Activated naive CD4-positive, alpha-beta T cell treated with anti-CD3 and anti-CD28 coated beads, Interleukin-2, amount 10 ng/mL, durations not matched to agents 7 days and 5 days (primary cell): ENCODE data around the gene UAP1.
"Not testable (repeated sequence)": the region's sequence is repeated elsewhere in the genome, so short reads cannot be mapped to it uniquely, and the experiment has no call there.

ENCODE experiments used
- CTCF ChIA-PET: fragments of 350-600 bp; sonication (Branson Sonifier 250); formaldehyde crosslinking; loops from one replicate; lab custom pipeline; 2021; ENCODE audit warnings: antibody characterized with exemption; lab: Charles Lee
- DNase-seq: peaks from one replicate; pipeline ENCODE4 v3.0.0-alpha.2; 2020
- H3K27ac Mint-ChIP-seq: one replicate; pipeline ENCODE4 v1.8.0; 2021; ENCODE audit warnings: mild to moderate bottlenecking, moderate library complexity, mixed read lengths
- H3K27me3 Mint-ChIP-seq: one replicate; pipeline ENCODE4 v1.8.0; 2021; ENCODE audit warnings: mild to moderate bottlenecking, mixed read lengths
- H3K36me3 Mint-ChIP-seq: one replicate; pipeline ENCODE4 v1.8.0; 2021; ENCODE audit warnings: mixed read lengths
- H3K4me1 Mint-ChIP-seq: one replicate; pipeline ENCODE4 v1.8.0; 2021; ENCODE audit warnings: mixed read lengths
- H3K4me3 Mint-ChIP-seq: one replicate; pipeline ENCODE4 v1.8.0; 2021; ENCODE audit warnings: mild to moderate bottlenecking, moderate library complexity, mixed read lengths
- H3K9me3 Mint-ChIP-seq: one replicate; pipeline ENCODE4 v1.8.0; 2021; ENCODE audit warnings: mixed read lengths

The UAP1 gene

DNA sequence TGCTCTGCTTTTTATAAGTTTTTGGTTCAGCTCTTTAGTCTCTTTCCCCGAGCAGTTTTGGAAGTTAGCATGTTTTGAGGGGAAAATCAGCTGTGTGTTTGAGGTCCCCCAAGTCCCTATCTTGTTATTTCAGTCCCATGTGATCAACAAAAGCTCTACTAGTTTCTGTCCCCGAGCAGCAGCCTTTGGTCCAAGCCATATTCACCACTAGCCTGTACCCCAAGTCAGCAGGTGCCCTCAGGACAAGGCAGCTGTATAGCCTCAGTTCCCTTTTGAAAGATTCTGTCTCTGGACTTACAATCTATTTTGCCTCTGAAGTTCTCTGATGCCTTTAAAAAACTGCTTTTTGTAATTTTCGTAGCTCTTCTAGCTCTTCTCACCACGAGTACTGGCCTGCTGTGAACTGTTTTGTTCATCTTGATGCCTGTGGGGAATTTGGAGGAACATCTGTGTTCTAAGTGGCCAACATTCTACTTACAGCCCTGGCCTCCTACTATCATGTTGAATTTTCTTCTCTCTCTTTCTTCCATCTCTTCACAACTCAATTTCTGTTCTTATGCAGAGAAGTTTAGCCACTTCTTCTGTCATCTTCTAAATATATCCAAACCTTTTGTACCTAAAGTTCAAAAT lies 16.7 kb downstream of the UAP1 start:
- Mint-ChIP-seq H3K9me3 (no peaks in the 10 kb centered on the region), H3K4me3 (no peak overlapping the region), H3K36me3 (peaks cover 10% of the 10 kb centered on the region), H3K27ac (no peak overlapping the region), H3K4me1 (no peaks in the 10 kb centered on the region), H3K27me3 (no peaks in the 10 kb centered on the region)
- CTCF ChIA-PET = no interaction called here
- no peak for DNase-seq

DNA sequence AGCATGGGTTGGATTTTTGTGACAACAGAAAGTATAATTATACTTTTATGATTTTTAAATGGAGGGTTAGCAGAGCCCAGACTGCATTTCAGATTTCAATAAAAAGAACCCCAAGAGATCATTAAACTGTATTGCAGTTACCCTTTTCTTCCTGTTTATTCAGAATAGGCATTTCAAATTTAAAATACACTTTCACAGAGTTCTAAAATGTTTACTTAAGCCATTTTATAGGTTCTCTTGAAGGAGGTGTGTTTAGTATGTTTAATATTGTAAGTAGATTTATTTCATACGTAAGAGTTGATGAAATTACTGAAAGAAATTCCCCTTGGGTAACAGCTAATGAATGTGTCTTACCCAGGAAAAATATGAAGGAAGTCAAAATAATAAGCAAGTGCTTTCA lies 17.4 kb downstream of the UAP1 start:
- CTCF ChIA-PET = no interaction called here
- H3K36me3 Mint-ChIP-seq = peaks cover 10% of the 10 kb centered on the region

DNA sequence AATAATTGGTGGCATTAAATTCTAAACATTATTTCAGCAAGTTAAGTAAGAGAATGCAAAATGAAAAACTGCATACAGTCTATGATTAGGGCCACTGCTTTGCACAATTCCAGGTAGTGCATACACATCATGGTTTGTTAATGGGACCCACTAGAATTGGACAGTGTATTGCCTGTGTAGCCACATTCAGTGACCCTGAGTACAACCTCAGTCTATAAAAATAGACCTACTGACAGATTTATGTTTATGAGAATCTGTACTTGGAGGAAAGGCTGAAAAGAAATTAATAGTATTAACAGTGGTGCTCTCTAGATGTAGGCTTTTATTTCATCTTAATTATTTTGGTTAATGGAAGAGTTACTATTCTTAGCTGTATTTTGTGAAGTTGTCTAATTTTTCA lies 18.8 kb downstream of the UAP1 start:
- H3K9me3 Mint-ChIP-seq = no peaks in the 10 kb centered on the region
- no peak for DNase-seq
- H3K27me3 Mint-ChIP-seq = no peaks in the 10 kb centered on the region
- CTCF ChIA-PET = no interaction called here
- H3K4me3 Mint-ChIP-seq = no peak overlapping the region
- H3K4me1 Mint-ChIP-seq = no peaks in the 10 kb centered on the region
- no peak overlapping the region for H3K27ac Mint-ChIP-seq
- H3K36me3 Mint-ChIP-seq = peaks cover 10% of the 10 kb centered on the region

More for the DNA sequence above, 17.4 kb downstream of the UAP1 start:
- DNase-seq = no peak
- H3K4me3 Mint-ChIP-seq = no peak overlapping the region
- H3K27me3 Mint-ChIP-seq = no peaks in the 10 kb centered on the region
- no peak overlapping the region for H3K27ac Mint-ChIP-seq
- no peaks in the 10 kb centered on the region for H3K9me3 Mint-ChIP-seq
- no peaks in the 10 kb centered on the region for H3K4me1 Mint-ChIP-seq

DNA sequence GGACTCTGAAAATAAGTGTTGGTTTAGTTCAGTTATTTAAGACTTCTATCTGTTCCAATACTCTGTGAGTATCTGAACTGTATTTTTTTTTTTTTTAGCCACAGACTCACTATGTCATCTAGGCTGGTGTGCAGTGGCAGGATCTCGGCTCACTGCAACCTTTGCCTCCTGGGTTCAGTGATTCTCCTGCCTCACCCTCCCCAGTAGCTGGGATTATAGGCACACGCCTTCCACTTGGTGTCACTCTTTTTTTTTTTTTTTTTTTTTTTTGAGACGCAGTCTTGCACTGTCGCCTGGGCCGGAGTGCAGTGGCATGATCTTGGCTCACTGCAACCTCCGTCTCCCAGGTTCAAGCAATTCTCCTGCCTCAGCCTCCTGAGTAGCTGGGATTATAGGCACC lies 21.4 kb downstream of the UAP1 start:
- H3K4me1 Mint-ChIP-seq, H3K27ac Mint-ChIP-seq, H3K4me3 Mint-ChIP-seq, H3K9me3 Mint-ChIP-seq, CTCF ChIA-PET, H3K36me3 Mint-ChIP-seq, H3K27me3 Mint-ChIP-seq, DNase-seq: not testable (repeated sequence)

DNA sequence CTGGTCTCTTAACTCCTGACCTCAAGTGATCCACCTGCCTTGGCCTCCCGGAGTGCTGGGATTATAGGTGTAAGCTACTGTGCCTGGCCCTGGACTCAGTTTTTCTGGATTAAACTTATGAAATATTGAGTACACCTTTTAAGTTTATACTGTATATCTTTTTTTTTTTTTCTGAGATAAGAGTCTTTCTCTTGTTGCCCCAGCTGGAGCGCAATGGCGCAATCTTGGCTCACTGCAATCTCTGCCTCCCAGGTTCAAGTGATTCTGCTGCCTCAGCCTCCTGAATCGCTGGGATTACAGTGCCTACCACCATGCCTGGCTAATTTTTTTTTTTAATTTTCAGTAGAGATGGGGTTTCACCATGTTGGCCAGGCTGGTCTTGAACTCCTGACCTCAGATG lies 23.6 kb downstream of the UAP1 start:
- CTCF ChIA-PET = interaction anchor here (0.8 kb wide), 1 partner anchor 92 kb away, joined by 3 read pairs; no protein-coding TSS in a partner anchor
- H3K4me3 Mint-ChIP-seq, H3K9me3 Mint-ChIP-seq, H3K4me1 Mint-ChIP-seq, H3K27ac Mint-ChIP-seq, H3K27me3 Mint-ChIP-seq, DNase-seq: not testable (repeated sequence)
- H3K36me3 Mint-ChIP-seq = peaks cover 12% of the 10 kb centered on the region

DNA sequence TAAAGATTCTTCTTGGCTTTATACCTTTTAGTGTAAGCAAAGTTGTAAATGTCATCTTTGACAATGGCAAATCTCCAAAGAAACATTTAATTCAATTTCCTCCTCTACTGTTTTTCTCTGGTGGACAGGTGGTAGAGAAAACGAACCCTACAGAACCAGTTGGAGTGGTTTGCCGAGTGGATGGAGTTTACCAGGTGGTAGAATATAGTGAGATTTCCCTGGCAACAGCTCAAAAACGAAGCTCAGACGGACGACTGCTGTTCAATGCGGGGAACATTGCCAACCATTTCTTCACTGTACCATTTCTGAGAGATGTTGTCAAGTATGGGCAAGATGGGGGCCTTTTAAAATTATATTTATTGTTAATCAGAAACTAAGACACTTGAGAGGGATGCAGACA lies 25.8 kb downstream of the UAP1 start:
- Mint-ChIP-seq H3K27ac (no peak overlapping the region), H3K4me3 (no peak overlapping the region), H3K9me3 (no peaks in the 10 kb centered on the region), H3K36me3 (peaks cover 7% of the 10 kb centered on the region), H3K27me3 (no peaks in the 10 kb centered on the region), H3K4me1 (no peaks in the 10 kb centered on the region)
- CTCF ChIA-PET = no interaction called here
- no peak for DNase-seq

DNA sequence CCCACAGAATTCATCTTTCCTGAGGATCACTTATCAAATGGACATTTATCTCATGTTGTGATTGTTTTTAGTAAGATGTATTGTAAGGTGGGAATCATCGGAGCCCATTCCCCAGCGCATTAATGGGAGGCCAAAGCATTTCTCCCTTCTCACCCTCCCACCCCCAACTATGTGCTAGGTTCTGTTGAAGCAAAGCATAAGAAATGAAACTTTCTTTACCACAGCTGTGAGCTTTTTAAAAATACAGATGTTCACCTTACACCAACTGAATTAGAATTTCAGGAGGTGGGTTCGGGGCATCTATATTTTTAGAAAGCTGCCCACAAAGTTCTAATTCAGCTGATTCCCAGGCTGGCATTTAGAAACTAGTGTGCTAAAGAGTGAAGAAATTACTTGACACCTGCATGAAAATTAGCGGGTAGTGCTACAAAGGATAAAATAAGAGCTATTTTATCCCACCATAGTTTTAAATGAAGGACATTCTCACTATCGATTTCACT lies 26.3 kb downstream of the UAP1 start:
- H3K9me3 Mint-ChIP-seq = no peaks in the 10 kb centered on the region
- H3K27me3 Mint-ChIP-seq = no peaks in the 10 kb centered on the region
- H3K27ac Mint-ChIP-seq = no peak overlapping the region
- no peaks in the 10 kb centered on the region for H3K4me1 Mint-ChIP-seq
- no peak for DNase-seq
- H3K36me3 Mint-ChIP-seq = peaks cover 7% of the 10 kb centered on the region
- CTCF ChIA-PET = no interaction called here
- H3K4me3 Mint-ChIP-seq = no peak overlapping the region

DNA sequence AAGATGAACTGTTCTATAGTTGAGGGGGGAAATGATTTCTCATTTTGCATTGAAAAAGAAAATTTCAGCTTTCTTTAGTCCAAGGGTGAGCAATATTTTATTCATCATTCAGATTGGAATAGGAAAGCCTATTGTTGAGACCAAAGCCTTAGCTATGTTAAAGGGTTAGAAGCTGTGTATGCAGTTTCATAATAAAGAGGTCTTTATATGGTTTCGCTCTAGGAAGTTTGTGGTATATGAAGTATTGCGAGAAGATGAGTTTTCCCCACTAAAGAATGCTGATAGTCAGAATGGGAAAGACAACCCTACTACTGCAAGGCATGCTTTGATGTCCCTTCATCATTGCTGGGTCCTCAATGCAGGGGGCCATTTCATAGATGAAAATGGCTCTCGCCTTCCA lies 28.6 kb downstream of the UAP1 start:
- DNase-seq = no peak
- no peaks in the 10 kb centered on the region for H3K27me3 Mint-ChIP-seq
- H3K36me3 Mint-ChIP-seq = peaks cover 8% of the 10 kb centered on the region
- CTCF ChIA-PET = no interaction called here
- H3K4me3 Mint-ChIP-seq = no peak overlapping the region
- no peaks in the 10 kb centered on the region for H3K4me1 Mint-ChIP-seq
- no peaks in the 10 kb centered on the region for H3K9me3 Mint-ChIP-seq
- H3K27ac Mint-ChIP-seq = no peak overlapping the region

DNA sequence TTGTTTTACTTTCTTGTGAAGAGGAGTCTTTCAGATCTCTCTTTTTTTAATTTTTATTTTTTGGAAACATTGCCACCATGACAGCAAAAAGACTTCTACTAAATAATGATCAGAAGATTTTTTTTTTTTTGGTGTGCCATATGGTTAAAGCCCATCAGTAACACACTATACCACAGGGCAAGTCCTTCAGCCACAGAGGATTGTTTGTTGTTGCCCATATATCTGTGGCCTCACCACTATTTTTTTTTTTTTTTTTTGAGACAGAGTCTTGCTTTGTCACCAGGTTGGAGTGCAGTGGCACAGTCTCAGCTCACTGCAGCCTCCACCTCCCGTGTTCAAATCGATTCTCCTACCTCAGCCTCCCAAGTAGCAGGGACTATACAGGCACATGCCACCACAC lies 29.2 kb downstream of the UAP1 start:
- H3K27ac Mint-ChIP-seq = no peak overlapping the region
- CTCF ChIA-PET = no interaction called here
- no peaks in the 10 kb centered on the region for H3K27me3 Mint-ChIP-seq
- no peak for DNase-seq
- H3K4me1 Mint-ChIP-seq = no peaks in the 10 kb centered on the region
- H3K4me3 Mint-ChIP-seq = no peak overlapping the region
- no peaks in the 10 kb centered on the region for H3K9me3 Mint-ChIP-seq
- H3K36me3 Mint-ChIP-seq = peaks cover 8% of the 10 kb centered on the region

DNA sequence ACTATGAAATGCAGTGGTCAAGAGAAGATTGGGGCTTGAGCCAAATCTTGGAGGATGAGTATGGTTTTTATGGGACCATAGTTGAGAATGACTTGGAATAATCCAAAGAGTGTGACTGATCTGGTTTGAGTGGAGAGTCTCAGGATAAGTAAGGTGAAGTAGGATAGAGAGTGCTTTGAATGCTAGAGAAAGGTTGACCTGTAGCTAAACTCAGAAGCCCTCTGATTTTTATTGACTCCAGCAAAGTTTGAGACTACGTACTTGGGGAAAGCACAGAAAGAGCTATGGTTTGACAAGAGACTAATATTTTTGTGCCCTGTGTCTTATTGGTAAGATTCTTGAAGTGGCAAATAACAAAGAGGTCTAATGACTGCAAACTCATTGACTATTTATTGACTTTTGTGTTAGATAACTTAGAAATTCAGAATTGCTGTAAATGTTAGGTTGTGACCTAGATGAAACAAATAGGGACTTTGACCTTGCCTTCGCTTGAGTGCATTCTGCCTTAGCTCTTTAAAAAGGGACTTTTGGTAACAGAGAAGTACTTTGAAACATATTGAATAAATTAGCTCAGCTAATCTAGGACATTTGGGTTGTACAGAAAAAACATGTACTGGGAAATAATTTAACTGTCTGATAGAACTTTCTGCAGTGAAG lies 35.1 kb downstream of the UAP1 start:
- no peaks in the 10 kb centered on the region for H3K27me3 Mint-ChIP-seq
- no peak overlapping the region for H3K4me3 Mint-ChIP-seq
- CTCF ChIA-PET = no interaction called here
- peaks cover 10% of the 10 kb centered on the region for H3K36me3 Mint-ChIP-seq
- H3K9me3 Mint-ChIP-seq = no peaks in the 10 kb centered on the region
- no peak overlapping the region for H3K27ac Mint-ChIP-seq
- DNase-seq = no peak
- H3K4me1 Mint-ChIP-seq = no peaks in the 10 kb centered on the region

DNA sequence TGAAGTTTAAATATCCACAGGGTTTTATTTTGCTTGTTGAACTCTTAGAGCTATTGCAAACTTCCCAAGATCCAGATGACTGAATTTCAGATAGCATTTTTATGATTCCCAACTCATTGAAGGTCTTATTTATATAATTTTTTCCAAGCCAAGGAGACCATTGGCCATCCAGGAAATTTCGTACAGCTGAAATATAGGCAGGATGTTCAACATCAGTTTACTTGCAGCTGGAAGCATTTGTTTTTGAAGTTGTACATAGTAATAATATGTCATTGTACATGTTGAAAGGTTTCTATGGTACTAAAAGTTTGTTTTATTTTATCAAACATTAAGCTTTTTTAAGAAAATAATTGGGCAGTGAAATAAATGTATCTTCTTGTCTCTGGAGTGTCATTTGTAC lies 37.9 kb downstream of the UAP1 start:
- H3K36me3 Mint-ChIP-seq = peaks cover 11% of the 10 kb centered on the region
- no peaks in the 10 kb centered on the region for H3K9me3 Mint-ChIP-seq
- H3K27ac Mint-ChIP-seq = no peak overlapping the region
- no peak overlapping the region for H3K4me3 Mint-ChIP-seq
- CTCF ChIA-PET = interaction anchor here (1.1 kb wide), 1 partner anchor 14 kb away, joined by 7 read pairs; no protein-coding TSS in a partner anchor
- DNase-seq = no peak
- H3K4me1 Mint-ChIP-seq = no peaks in the 10 kb centered on the region
- no peaks in the 10 kb centered on the region for H3K27me3 Mint-ChIP-seq

DNA sequence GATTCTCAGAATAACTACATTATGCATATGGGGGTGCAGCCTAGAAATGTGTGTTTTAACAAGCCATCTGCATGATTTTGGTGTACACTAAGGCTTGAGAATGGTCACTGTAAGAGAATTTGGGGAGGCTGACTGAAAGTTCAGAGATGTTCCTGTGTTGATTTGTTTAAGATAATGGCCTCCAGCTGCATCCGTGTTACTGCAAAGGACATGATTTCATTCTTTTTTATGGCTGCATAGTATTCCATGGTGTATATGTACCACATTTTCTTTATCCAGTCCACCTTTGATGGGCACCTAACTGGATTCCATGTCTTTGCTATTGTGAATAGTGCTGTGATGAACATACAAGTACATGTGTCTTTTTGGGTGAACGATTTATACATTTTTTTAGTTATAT lies 41.6 kb downstream of the UAP1 start:
- not testable (repeated sequence) for H3K27me3 Mint-ChIP-seq, H3K4me3 Mint-ChIP-seq, H3K36me3 Mint-ChIP-seq, H3K4me1 Mint-ChIP-seq, H3K9me3 Mint-ChIP-seq, DNase-seq, H3K27ac Mint-ChIP-seq
- CTCF ChIA-PET = interaction anchor here (1.8 kb wide), 1 partner anchor 10 kb away, joined by 5 read pairs; no protein-coding TSS in a partner anchor

DNA sequence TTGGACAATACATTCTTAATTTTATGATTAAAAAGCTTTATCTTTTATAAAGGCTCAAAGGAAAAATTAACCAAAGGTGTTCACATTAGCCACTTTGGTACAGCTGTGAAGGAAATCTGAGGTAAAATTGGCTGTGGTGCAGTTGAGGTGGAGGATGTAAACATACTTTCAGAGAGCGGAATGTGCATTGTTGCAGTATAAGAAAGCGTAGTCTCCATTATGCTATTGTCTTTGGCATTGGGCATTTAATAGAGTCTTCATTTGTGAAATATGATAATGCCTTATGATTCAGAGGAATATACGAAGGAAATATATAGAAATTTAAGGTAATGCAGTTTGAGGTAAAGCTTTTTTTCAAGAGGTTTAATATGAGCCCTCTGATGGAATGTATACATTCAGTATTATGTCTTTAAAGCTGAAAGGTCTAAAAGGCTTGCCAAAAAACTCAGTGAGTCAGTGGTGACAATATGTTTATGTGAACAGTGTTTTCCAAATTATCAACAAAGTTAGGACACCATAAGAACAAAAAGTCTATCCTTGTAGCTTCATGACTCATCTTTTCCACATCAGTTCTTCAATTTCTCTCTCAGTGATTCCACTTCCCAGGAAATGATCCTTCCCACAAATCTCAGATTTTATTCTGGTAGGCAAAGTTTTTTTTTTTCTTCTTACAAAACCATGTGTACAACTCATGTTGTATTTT lies 43.9 kb downstream of the UAP1 start:
- Mint-ChIP-seq H3K36me3 (peaks cover 3% of the 10 kb centered on the region), H3K4me1 (no peaks in the 10 kb centered on the region), H3K4me3 (no peak overlapping the region), H3K27ac (no peak overlapping the region), H3K9me3 (no peaks in the 10 kb centered on the region), H3K27me3 (no peaks in the 10 kb centered on the region)
- DNase-seq = no peak
- CTCF ChIA-PET = interaction anchor here (0.6 kb wide), 1 partner anchor 35 kb away, joined by 5 read pairs; no protein-coding TSS in a partner anchor

DNA sequence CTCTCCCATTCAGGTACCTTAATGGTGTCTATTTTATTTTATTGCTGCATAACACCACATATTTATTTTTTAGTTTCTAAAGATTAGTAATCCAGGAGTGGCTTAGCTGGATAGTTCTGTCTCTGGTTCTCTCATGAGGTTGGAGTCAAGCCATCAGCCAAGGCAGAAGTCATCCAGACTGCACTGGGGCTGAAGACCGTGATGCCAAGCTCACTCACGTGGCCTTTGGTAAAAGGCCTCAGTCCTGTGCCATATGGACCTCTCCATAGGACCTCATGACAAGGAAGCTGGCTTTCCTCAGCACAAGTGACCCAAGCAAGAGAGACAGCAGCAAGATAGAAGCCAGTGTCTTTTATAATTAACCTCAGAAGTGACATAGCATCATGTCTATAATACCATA lies 47.8 kb downstream of the UAP1 start:
- Mint-ChIP-seq H3K9me3 (no peaks in the 10 kb centered on the region), H3K36me3 (no peaks in the 10 kb centered on the region), H3K4me1 (no peaks in the 10 kb centered on the region), H3K27me3 (no peaks in the 10 kb centered on the region), H3K4me3 (no peak overlapping the region), H3K27ac (no peak overlapping the region)
- DNase-seq = no peak
- CTCF ChIA-PET = no interaction called here
